Measurements from ENCODE around the gene TGIF2.
"Not testable (repeated sequence)": the region's sequence is repeated elsewhere in the genome, so short reads cannot be mapped to it uniquely, and the experiment has no call there.

GRCh38 chr20:36638876-36639400 is 65.5 kb downstream of the TGIF2 start:
- TF ChIP-seq CTCF (tag by site-specific recombination; IDR thresholded peaks at IDR 0.05); ZNF571 (tag by site-specific recombination; IDR thresholded peaks at IDR 0.05); ZSCAN30 (tag by site-specific recombination; IDR thresholded peaks at IDR 0.05); ZNF311 (tag by site-specific recombination; IDR thresholded peaks at IDR 0.05; ENCODE audit: borderline replicate concordance); YY1 (tag by site-specific recombination; IDR thresholded peaks at IDR 0.05); ZBTB44 (tag by site-specific recombination; IDR thresholded peaks at IDR 0.05); ZBTB17 (tag by site-specific recombination; IDR thresholded peaks at IDR 0.05); ZBTB11 (tag by site-specific recombination; conservative IDR thresholded peaks at IDR 0.05; ENCODE audit: low read depth); ZNF791 (tag by site-specific recombination; IDR thresholded peaks at IDR 0.05); ZNF629 (tag by site-specific recombination; IDR thresholded peaks at IDR 0.05); SALL2 (tag by site-specific recombination; IDR thresholded peaks at IDR 0.05; ENCODE audit: borderline replicate concordance); ZNF214 (tag by site-specific recombination; IDR thresholded peaks at IDR 0.05; ENCODE audit: borderline replicate concordance): not testable (repeated sequence)
